DMS 273 (cell line): Measurements from ENCODE around the gene PALB2.
"Not testable (repeated sequence)": the region's sequence is repeated elsewhere in the genome, so short reads cannot be mapped to it uniquely, and the experiment has no call there.

Source experiments
- DNase-seq: peaks from one replicate; lab custom pipeline; 2025; ENCODE audit not compliant: unreplicated experiment; lab: John Stamatoyannopoulos, UW

PALB2 gene

GRCh38 chr16:23584186-23585076, 56.7 kb downstream of the PALB2 start:
- no peak for DNase-seq

- DNase-seq: not testable (repeated sequence)
Observed at GRCh38 chr16:23583271-23583670, 57.8 kb downstream of the PALB2 start.

GRCh38 chr16:23581764-23582163, 59.3 kb downstream of the PALB2 start:
- DNase-seq: no peak

- no peak for DNase-seq
Observed at GRCh38 chr16:23580391-23580790, 60.7 kb downstream of the PALB2 start.

GRCh38 chr16:23579371-23579770, 61.7 kb downstream of the PALB2 start:
- no peak for DNase-seq

- no peak for DNase-seq
Observed at GRCh38 chr16:23578101-23578830, 62.8 kb downstream of the PALB2 start.

GRCh38 chr16:23577493-23577892, 63.6 kb downstream of the PALB2 start:
- DNase-seq: no peak

GRCh38 chr16:23575834-23576233, 65.3 kb downstream of the PALB2 start:
- DNase-seq: peak; percentile 19

- DNase-seq: no peak
Observed at GRCh38 chr16:23573817-23574216, 67.3 kb downstream of the PALB2 start.

- DNase-seq: no peak
Observed at GRCh38 chr16:23572394-23572793, 68.7 kb downstream of the PALB2 start.

GRCh38 chr16:23571895-23572294, 69.2 kb downstream of the PALB2 start:
- no peak for DNase-seq

GRCh38 chr16:23570992-23571632, 70.0 kb downstream of the PALB2 start:
- DNase-seq: no peak

- no peak for DNase-seq
Observed at GRCh38 chr16:23567602-23568001, 73.5 kb downstream of the PALB2 start.

- DNase-seq: no peak
Observed at GRCh38 chr16:23566724-23567123, 74.4 kb downstream of the PALB2 start.

- no peak for DNase-seq
Observed at GRCh38 chr16:23564575-23565363, 76.3 kb downstream of the PALB2 start.

- no peak for DNase-seq
Observed at GRCh38 chr16:23563186-23563585, 77.9 kb downstream of the PALB2 start.

GRCh38 chr16:23562505-23562904, 78.6 kb downstream of the PALB2 start:
- no peak for DNase-seq

- DNase-seq: peak; percentile 19
Observed at GRCh38 chr16:23561586-23561985, 79.5 kb downstream of the PALB2 start.

- no peak for DNase-seq
Observed at GRCh38 chr16:23557779-23558702, 83.1 kb downstream of the PALB2 start.
